ENCODE results near the gene RNF182. TPM values are rescaled to one million over a fixed set of nuclear protein-coding genes. Genes with fewer than 3 reads are reported as not detected.

RNF182 gene
- total and polyA plus RNA-seq, 9 of the 15 experiments (the other 6 are each of a cell fraction or from before 2014, with no cell fraction given): 12.8 to 22.8 (median 17.5) TPM

DNA sequence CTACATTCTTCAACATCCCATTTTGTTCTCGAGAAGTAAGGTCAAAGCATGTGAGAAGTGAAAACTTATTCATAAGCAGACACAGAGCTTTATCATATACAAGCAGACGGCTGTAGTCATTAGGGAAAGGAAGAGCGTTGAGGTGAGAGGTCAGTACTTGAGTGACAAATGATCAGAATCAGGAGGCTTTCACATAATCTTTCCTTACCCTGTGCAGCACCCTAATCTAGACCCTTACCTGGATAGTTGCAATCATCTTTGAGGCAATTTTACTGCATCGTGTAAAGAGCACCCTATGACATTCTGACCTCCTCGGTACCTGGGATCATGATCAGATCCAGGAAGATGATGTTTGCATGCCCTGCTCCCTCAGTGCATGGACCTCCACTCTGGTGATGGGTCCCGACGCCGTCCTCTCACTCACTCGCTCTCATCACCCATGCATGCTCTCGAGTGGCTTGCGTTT, 62.7 kb downstream of the RNF182 start (continued):
- TF ChIP-seq, protein P1, sequence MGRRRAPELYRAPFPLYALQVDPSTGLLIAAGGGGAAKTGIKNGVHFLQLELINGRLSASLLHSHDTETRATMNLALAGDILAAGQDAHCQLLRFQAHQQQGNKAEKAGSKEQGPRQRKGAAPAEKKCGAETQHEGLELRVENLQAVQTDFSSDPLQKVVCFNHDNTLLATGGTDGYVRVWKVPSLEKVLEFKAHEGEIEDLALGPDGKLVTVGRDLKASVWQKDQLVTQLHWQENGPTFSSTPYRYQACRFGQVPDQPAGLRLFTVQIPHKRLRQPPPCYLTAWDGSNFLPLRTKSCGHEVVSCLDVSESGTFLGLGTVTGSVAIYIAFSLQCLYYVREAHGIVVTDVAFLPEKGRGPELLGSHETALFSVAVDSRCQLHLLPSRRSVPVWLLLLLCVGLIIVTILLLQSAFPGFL (CRISPR knock-in tag; IDR thresholded peaks at IDR 0.05): no peak
- no peak; the same call in 1 of the 2 replicates for TF ChIP-seq PHF21A (IDR thresholded peaks at IDR 0.05; ENCODE audit: borderline replicate concordance, low read depth)
- no peak for TF ChIP-seq IRF2 (CRISPR knock-in tag; IDR thresholded peaks at IDR 0.05)
- TF ChIP-seq ZNF586 (CRISPR knock-in tag; conservative IDR thresholded peaks at IDR 0.05): no peak
- TF ChIP-seq, protein P2, sequence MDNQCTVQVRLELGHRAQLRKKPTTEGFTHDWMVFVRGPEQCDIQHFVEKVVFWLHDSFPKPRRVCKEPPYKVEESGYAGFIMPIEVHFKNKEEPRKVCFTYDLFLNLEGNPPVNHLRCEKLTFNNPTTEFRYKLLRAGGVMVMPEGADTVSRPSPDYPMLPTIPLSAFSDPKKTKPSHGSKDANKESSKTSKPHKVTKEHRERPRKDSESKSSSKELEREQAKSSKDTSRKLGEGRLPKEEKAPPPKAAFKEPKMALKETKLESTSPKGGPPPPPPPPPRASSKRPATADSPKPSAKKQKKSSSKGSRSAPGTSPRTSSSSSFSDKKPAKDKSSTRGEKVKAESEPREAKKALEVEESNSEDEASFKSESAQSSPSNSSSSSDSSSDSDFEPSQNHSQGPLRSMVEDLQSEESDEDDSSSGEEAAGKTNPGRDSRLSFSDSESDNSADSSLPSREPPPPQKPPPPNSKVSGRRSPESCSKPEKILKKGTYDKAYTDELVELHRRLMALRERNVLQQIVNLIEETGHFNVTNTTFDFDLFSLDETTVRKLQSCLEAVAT (IDR thresholded peaks at IDR 0.05): peak in 1 of 2 experiments; percentile 38; a peak in 1 of 4 replicates
- no peak for TF ChIP-seq HIVEP1 (CRISPR knock-in tag; IDR thresholded peaks at IDR 0.05)
- no peak for TF ChIP-seq NR3C1 (CRISPR knock-in tag; IDR thresholded peaks at IDR 0.05)
- TF ChIP-seq TRIM24 (IDR thresholded peaks at IDR 0.05): peak; percentile 58 to 82; a peak in 3 of 4 replicates
- TF ChIP-seq CREBBP (IDR thresholded peaks at IDR 0.05; ENCODE audit: low read depth, low read length): no peak
- peak; percentile 82 for TF ChIP-seq DACH1 (IDR thresholded peaks at IDR 0.05; ENCODE audit: partially characterized antibody)
- peak; percentile 96 for TF ChIP-seq RNF2 (IDR thresholded peaks at IDR 0.05)
- TF ChIP-seq ZNF668 (CRISPR knock-in tag; IDR thresholded peaks at IDR 0.05): no peak
- no peak for TF ChIP-seq SETDB1 (IDR thresholded peaks at IDR 0.05; ENCODE audit: low read length)
- TF ChIP-seq, protein P3, sequence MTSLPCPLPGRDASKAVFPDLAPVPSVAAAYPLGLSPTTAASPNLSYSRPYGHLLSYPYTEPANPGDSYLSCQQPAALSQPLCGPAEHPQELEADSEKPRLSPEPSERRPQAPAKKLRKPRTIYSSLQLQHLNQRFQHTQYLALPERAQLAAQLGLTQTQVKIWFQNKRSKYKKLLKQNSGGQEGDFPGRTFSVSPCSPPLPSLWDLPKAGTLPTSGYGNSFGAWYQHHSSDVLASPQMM (CRISPR knock-in tag; IDR thresholded peaks at IDR 0.05): no peak
- no peak for TF ChIP-seq NR1H2 (CRISPR knock-in tag; IDR thresholded peaks at IDR 0.05)
- TF ChIP-seq, protein P4, sequence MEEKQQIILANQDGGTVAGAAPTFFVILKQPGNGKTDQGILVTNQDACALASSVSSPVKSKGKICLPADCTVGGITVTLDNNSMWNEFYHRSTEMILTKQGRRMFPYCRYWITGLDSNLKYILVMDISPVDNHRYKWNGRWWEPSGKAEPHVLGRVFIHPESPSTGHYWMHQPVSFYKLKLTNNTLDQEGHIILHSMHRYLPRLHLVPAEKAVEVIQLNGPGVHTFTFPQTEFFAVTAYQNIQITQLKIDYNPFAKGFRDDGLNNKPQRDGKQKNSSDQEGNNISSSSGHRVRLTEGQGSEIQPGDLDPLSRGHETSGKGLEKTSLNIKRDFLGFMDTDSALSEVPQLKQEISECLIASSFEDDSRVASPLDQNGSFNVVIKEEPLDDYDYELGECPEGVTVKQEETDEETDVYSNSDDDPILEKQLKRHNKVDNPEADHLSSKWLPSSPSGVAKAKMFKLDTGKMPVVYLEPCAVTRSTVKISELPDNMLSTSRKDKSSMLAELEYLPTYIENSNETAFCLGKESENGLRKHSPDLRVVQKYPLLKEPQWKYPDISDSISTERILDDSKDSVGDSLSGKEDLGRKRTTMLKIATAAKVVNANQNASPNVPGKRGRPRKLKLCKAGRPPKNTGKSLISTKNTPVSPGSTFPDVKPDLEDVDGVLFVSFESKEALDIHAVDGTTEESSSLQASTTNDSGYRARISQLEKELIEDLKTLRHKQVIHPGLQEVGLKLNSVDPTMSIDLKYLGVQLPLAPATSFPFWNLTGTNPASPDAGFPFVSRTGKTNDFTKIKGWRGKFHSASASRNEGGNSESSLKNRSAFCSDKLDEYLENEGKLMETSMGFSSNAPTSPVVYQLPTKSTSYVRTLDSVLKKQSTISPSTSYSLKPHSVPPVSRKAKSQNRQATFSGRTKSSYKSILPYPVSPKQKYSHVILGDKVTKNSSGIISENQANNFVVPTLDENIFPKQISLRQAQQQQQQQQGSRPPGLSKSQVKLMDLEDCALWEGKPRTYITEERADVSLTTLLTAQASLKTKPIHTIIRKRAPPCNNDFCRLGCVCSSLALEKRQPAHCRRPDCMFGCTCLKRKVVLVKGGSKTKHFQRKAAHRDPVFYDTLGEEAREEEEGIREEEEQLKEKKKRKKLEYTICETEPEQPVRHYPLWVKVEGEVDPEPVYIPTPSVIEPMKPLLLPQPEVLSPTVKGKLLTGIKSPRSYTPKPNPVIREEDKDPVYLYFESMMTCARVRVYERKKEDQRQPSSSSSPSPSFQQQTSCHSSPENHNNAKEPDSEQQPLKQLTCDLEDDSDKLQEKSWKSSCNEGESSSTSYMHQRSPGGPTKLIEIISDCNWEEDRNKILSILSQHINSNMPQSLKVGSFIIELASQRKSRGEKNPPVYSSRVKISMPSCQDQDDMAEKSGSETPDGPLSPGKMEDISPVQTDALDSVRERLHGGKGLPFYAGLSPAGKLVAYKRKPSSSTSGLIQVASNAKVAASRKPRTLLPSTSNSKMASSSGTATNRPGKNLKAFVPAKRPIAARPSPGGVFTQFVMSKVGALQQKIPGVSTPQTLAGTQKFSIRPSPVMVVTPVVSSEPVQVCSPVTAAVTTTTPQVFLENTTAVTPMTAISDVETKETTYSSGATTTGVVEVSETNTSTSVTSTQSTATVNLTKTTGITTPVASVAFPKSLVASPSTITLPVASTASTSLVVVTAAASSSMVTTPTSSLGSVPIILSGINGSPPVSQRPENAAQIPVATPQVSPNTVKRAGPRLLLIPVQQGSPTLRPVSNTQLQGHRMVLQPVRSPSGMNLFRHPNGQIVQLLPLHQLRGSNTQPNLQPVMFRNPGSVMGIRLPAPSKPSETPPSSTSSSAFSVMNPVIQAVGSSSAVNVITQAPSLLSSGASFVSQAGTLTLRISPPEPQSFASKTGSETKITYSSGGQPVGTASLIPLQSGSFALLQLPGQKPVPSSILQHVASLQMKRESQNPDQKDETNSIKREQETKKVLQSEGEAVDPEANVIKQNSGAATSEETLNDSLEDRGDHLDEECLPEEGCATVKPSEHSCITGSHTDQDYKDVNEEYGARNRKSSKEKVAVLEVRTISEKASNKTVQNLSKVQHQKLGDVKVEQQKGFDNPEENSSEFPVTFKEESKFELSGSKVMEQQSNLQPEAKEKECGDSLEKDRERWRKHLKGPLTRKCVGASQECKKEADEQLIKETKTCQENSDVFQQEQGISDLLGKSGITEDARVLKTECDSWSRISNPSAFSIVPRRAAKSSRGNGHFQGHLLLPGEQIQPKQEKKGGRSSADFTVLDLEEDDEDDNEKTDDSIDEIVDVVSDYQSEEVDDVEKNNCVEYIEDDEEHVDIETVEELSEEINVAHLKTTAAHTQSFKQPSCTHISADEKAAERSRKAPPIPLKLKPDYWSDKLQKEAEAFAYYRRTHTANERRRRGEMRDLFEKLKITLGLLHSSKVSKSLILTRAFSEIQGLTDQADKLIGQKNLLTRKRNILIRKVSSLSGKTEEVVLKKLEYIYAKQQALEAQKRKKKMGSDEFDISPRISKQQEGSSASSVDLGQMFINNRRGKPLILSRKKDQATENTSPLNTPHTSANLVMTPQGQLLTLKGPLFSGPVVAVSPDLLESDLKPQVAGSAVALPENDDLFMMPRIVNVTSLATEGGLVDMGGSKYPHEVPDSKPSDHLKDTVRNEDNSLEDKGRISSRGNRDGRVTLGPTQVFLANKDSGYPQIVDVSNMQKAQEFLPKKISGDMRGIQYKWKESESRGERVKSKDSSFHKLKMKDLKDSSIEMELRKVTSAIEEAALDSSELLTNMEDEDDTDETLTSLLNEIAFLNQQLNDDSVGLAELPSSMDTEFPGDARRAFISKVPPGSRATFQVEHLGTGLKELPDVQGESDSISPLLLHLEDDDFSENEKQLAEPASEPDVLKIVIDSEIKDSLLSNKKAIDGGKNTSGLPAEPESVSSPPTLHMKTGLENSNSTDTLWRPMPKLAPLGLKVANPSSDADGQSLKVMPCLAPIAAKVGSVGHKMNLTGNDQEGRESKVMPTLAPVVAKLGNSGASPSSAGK (IDR thresholded peaks at IDR 0.05): peak; percentile 69
